Activated CD4-positive, alpha-beta T cell treated with anti-CD3 and anti-CD28 coated beads, Interleukin-2, amount 50 U/mL, for 48 hours (primary cell): ENCODE results near the gene RAB6C.
"Not testable (repeated sequence)": the region's sequence is repeated elsewhere in the genome, so short reads cannot be mapped to it uniquely, and the experiment has no call there.

Source experiments
- DNase-seq, 2 experiments: peaks; one replicate each; pipeline ENCODE4 v3.0.0-alpha.2; 2020

Gene RAB6C

GRCh38 chr2:129996657-129997237, 17.3 kb downstream of the RAB6C start:
- DNase-seq = not testable (repeated sequence)

GRCh38 chr2:129998771-129999170, 19.3 kb downstream of the RAB6C start:
- DNase-seq = not testable (repeated sequence)

GRCh38 chr2:130005862-130006261, 26.4 kb downstream of the RAB6C start:
- not testable (repeated sequence) for DNase-seq

DNA sequence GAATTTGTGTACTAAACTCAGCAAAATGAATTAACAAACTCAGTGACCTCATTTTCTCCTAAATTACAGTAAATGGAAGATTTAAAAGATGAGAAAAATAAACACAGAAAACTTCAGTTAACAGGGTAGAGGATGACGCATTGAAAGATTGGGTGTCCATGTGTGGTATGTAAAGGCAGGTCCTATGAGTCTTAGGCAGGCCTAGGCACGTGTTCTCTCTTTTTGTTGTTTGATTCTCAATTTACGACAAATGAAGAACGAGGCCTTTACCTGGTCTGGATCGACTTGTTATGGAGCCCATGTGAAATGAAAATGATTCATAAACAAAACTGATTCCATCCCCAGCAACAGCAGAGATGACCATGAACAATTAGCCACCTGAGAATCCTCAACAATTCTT, 37.2 kb downstream of the RAB6C start:
- not testable (repeated sequence) for DNase-seq

DNA sequence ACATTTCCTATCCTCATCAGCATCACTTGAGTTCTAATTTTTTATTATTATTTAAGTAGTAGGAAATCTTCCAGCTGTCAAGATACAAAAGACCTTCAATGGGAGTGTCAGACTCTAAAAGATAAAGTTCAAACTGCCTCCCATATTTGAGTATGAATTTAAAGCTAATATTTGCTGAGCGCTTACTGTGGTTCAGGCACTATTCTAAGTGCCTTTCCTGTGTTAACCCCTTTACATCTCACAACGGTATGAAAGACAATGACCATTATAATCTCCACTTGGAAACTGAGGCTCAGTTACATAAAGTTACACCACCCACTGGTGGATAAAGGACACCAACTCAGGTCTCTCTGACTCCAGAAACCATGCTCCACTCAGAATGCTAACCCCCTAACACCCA, 39.9 kb downstream of the RAB6C start:
- no peak for DNase-seq

GRCh38 chr2:130020069-130020468, 40.6 kb downstream of the RAB6C start:
- DNase-seq = not testable (repeated sequence)

- peak; percentile 7 to 9 for DNase-seq
Observed at GRCh38 chr2:130025931-130026330, 46.5 kb downstream of the RAB6C start.
